ENCODE results near the gene VKORC1.

DNA sequence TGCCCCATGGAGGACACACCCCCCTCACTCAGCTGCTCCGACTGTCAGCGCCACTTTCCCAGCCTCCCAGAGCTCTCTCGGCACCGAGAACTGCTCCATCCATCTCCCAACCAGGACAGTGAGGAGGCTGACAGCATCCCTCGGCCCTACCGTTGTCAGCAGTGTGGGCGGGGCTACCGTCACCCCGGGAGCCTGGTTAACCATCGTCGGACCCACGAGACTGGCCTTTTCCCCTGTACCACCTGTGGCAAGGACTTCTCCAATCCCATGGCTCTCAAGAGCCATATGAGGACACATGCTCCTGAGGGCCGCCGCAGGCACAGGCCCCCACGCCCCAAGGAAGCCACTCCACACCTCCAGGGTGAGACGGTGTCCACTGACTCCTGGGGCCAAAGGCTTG is 18.3 kb downstream of the VKORC1 start:
- TF ChIP-seq, protein P1, sequence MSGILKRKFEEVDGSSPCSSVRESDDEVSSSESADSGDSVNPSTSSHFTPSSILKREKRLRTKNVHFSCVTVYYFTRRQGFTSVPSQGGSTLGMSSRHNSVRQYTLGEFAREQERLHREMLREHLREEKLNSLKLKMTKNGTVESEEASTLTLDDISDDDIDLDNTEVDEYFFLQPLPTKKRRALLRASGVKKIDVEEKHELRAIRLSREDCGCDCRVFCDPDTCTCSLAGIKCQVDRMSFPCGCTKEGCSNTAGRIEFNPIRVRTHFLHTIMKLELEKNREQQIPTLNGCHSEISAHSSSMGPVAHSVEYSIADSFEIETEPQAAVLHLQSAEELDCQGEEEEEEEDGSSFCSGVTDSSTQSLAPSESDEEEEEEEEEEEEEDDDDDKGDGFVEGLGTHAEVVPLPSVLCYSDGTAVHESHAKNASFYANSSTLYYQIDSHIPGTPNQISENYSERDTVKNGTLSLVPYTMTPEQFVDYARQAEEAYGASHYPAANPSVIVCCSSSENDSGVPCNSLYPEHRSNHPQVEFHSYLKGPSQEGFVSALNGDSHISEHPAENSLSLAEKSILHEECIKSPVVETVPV (CRISPR knock-in tag; IDR thresholded peaks at IDR 0.05), result no peak
- TF ChIP-seq ZC3H10 (CRISPR knock-in tag; IDR thresholded peaks at IDR 0.05) (no peak), ZFP3 (CRISPR knock-in tag; IDR thresholded peaks at IDR 0.05) (no peak), RARB (CRISPR knock-in tag; IDR thresholded peaks at IDR 0.05) (no peak), SNAI2 (CRISPR knock-in tag; IDR thresholded peaks at IDR 0.05) (no peak), ZNF8 (CRISPR knock-in tag; IDR thresholded peaks at IDR 0.05) (no peak), TOX (CRISPR knock-in tag; IDR thresholded peaks at IDR 0.05; ENCODE audit: borderline replicate concordance) (no peak), ARNTL (CRISPR knock-in tag; IDR thresholded peaks at IDR 0.05; ENCODE audit: borderline replicate concordance, low read depth) (no peak), ESRRG (CRISPR knock-in tag; IDR thresholded peaks at IDR 0.05) (no peak)
- TF ChIP-seq, protein P2, sequence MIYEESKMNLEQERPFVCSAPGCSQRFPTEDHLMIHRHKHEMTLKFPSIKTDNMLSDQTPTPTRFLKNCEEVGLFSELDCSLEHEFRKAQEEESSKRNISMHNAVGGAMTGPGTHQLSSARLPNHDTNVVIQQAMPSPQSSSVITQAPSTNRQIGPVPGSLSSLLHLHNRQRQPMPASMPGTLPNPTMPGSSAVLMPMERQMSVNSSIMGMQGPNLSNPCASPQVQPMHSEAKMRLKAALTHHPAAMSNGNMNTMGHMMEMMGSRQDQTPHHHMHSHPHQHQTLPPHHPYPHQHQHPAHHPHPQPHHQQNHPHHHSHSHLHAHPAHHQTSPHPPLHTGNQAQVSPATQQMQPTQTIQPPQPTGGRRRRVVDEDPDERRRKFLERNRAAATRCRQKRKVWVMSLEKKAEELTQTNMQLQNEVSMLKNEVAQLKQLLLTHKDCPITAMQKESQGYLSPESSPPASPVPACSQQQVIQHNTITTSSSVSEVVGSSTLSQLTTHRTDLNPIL (CRISPR knock-in tag; IDR thresholded peaks at IDR 0.05; ENCODE audit: low read depth), result no peak

Measured in SK-N-SH treated with all-trans-retinoic acid at 6 μM for 48 hours (cell line).